ENCODE results near the gene DOK7. TPM values are rescaled to one million over a fixed set of nuclear protein-coding genes. Genes with fewer than 3 reads are reported as not detected.
"Not testable (repeated sequence)": the region's sequence is repeated elsewhere in the genome, so short reads cannot be mapped to it uniquely, and the experiment has no call there.

The DOK7 gene
- total RNA-seq, 1 donor from 2014 or later = 35.5 TPM

DNA sequence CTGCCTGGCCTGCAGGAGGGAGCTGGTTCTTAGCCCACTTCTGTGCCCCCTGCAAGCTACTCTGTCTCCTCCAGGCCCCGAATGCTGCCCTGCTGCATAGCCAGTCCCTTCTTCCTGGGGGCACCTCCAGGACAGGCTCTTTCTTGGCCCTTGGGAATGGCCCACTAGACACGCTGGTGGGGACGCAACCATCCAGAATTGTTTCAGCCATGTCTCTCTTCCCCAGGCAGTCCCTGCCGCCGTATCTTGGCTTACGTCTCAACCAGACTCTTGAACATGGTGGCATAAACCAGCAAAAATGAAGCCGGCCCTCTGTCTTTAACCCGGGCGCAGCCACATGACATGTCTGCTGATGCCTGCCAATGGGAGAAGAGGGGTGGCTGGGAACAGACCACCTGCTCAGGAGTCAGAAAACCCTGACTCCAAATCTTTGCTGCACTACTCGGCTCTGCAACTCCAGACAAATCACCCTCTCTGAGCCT is 60.1 kb downstream of the DOK7 start:
- intact Hi-C loops (cut with micrococcal nuclease) = no loop called here
- DNase-seq (no peak), ATAC-seq (no peak)

DNA sequence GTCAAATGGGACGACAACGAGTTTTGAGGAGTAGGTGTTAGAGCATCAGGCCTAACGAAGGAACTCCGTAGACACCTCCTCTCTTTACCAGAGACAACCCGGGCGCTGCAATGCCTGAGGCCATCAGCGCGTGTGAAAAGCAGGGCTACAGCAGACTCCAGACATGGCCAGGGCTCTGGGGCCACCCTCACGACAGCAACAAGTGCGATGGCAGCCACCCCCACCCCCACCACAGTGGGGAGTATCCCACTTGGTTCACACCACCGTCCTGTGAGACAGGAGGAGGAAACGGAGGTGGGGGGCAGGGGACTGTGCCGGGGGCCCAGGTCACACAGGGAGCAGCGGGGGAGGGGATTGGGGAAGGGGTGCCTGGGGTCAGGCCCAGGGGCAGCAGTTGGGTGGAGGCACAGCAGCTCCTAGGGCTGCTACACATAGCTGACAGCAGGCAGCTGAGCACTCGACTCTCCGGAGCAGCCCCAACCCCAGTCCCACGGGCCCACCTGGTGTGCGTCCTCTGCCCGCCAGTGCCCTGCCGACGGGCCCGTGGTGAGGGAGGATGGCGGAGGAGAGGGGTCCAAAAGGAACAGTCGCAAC is 60.6 kb downstream of the DOK7 start:
- DNase-seq = no peak
- no peak for ATAC-seq
- intact Hi-C loops (cut with micrococcal nuclease) = no loop called here

DNA sequence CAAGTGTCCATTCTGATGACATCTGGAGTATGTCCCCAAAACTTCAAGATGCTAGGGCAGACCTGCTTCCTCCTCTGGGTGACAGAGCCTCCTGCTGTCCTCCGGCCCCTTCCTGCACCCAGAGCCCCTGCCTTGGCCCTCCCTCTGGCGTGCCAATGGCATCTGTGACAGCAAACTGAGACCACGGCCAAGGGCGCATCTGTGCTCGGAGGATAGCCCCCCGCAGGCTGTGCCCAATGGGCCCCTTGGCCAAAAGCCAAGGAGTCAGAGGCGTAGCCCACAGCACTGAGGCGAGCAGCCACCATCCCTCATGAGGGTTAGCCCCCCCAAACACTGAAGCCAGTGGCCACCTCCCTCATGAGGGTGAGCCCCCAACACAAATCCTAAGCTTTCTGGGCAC is 61.2 kb downstream of the DOK7 start:
- intact Hi-C loops (cut with micrococcal nuclease) = no loop called here
- no peak for DNase-seq
- no peak for ATAC-seq

DNA sequence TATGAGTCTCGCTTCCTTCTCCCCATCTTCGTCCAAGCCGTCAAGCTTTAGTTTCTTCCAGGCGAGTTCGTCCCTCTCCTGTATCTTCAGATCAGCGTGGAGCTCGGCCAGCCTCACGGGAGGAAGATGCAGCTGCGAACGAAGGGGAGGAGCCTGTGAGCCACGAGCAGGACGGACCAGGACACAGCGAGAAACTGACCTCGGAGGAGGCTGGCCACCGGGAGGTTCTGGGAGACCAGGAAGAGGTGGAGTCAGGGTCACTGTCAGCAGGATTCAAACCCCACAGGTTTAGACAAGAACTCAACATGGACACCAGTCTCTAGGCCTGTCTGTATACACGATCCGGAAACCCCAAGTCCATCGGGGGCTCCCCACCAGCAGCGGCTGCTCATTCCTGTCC is 61.8 kb downstream of the DOK7 start:
- intact Hi-C loops (cut with micrococcal nuclease) = no loop called here
- ATAC-seq = no peak
- no peak for DNase-seq

DNA sequence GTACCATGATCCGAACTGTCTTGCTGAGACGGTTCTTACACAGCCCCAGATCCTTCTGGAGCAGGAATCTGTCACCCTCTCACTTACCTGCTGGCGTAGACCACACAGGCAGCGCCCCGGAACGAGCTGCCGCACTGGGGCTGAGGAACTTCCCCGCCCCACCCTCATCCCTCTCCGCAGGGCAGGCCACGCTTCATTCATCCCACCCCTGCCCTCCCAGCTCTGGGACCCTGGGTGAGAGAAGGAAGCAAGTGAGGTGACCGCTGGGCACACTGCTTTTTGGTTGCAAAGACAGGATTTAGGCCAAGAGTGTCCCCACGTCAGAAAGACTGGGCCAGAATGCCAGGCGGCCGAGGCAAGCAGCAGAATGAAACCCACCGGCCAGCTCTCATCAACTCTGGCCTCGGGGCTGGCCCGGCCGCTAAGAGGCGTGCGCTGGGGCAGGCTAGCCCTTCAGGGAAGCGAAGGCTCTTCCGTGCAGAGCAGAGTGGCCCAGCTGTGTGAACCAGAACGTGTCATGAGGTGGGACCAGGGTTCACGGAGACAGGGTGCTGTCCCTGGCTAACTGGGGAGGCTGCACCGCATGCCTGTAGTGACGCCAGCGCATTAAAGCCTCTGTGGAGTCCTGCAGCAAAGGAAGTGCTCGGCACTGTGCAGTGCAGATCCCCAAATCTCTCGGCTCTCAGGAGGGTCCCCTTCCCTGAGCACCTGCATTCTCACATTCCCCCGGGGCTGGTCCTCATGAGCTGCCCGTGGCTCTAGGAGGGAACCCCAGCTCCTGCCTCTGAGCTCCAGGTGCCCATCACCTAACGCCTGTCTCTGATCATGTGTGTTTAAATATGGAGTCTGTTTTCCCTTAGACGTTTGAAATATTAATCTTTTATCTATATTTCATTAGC is 62.7 kb downstream of the DOK7 start:
- ATAC-seq = no peak
- DNase-seq = no peak
- intact Hi-C loops (cut with micrococcal nuclease) = no loop called here

DNA sequence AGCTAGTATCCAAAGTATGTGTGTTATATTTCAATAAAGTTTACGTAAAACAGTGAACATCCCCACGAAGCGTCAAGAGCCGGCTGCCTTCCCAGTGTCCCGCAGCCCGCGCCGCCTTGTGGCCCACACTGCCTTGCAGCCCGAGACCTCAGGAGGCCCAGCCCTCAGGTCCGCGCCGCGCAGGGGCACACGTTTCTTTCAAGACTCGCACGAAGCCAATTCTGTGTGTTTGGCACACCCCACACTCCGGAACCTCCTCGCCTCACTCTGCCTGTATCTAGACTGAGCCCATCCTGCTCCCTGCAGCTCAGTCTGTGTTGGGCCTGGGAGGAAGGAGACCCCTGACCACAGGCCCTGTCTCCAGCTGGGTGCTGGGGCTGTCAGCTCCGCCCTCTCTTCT is 63.4 kb downstream of the DOK7 start:
- DNase-seq (no peak), ATAC-seq (no peak)
- intact Hi-C loops (cut with micrococcal nuclease) = no loop called here

DNA sequence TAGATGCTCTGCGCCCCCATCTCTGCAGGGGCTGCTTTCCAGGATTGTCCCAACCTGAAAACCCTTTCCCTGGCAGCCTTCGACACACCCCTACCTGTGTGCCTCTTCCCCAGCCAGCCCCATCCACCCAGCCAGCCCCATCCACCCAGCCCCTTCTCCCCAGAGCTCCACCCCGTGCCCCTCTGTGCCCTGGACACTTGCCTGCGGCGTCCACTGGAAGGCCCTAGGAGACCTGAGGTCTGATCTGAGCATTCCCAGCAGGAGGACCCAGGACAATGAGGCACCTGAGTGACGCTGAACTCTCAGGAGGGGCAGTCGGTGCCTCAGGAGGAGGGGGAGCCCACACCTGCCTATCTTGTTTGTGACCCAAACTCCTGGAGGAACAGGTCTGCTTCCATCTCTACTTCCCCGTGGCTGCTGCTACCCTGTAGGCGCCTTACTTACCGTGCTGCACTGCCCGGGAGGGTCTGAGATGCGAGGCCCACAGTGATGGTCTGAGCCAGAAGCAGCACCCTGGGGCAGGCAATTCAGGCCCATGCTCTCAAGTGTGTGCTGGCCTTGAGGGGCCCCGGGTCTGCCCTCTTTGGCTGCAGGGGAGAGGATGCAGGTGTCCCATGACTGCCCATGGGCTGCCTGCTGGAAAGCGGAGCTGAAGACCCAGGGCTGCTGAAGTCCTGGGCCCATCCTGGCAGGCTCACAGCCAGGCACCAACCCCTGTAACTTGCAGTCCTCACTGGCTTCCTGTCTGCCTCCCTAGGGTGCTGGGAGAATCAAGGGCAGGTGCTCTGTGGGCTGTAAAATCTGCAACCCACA is 64.2 kb downstream of the DOK7 start:
- intact Hi-C loops (cut with micrococcal nuclease) = no loop called here
- no peak for DNase-seq
- ATAC-seq = no peak

DNA sequence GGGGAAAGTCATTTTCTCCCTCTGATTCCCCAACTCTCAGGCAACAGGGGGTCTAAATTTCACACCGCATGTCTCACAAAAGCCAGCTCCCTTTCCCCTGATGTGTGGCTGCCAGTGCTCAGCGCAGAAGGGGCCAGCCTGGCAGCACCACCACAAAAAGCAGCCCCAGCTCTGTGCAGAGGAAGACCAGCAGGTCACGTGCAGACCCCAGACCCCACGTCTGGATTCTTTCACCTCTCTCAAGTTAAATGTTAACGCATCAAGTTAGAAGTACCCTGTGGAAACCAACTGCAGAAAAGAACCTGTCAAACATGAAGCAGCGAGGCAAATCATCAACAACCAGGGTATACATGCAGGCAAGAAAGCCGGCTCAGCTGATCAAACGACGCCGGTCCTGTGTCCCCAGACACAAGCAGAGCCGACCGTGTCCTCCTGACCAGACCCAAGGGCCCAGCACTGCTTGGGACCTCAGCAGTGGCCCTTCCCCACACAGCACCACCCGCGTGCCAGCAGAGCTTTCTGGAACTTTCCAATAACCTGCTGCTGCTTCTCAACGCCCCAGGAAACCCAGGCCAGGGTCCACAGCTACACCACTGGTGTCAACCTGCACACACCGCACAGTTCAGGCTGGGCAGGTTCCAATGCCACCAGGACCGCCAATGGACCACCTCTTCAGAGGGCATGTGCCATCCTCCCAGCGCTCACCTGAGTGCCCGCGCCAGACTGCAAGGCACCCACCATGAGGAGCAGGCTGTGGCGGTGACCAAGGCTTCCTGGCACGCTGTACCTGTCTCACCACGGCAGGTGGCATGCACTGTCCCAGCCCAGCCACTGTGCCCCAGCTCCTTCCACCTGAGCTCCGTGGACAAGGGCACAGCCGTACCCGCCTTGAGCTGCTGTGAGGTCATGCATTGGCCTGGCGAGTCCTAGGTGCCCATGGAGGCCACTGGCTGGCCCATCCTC is 65.1 kb downstream of the DOK7 start:
- no peak for DNase-seq
- ATAC-seq = no peak
- intact Hi-C loops (cut with micrococcal nuclease) = no loop called here

DNA sequence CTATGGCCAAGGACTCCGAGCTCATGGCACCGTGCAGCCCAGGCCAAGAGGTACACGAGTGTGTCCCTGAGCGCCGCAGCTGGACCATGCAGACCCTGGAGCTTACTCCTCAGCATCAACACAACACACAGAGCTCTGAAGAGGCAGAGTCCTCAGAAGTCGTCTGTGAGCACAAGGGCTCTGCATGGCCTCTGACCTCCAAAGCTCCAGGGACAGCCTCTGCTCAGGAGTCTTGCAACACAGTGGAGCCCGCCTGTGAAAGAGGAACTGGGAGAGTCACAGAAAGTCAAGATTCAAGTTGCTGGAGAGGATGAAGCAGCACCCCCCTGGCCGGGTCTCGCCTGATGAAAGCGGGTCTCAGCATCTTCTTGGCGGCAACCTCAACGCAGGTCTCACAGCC is 66.3 kb downstream of the DOK7 start:
- DNase-seq (peak; percentile 62), ATAC-seq (no peak)
- intact Hi-C loops (cut with micrococcal nuclease) = no loop called here

DNA sequence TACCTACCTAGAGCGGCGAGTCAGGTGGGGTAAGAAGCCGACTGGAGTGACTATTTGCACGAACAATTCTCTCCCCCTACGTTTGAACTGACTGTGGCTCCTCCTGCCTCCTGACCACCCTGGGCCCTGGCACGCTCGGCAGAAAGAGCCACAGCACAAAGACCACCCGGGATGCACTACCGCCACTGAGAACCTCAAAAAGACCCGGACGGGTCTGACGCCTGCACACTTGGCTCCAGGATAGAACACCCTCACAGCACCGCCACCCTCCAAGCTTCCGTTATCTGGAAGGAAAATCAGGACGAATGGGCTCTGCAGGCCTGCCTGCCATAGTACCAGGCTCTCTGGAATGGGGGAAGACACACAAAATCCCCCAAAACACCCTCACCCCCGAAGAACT is 66.9 kb downstream of the DOK7 start:
- no peak for DNase-seq
- intact Hi-C loops (cut with micrococcal nuclease) = no loop called here

DNA sequence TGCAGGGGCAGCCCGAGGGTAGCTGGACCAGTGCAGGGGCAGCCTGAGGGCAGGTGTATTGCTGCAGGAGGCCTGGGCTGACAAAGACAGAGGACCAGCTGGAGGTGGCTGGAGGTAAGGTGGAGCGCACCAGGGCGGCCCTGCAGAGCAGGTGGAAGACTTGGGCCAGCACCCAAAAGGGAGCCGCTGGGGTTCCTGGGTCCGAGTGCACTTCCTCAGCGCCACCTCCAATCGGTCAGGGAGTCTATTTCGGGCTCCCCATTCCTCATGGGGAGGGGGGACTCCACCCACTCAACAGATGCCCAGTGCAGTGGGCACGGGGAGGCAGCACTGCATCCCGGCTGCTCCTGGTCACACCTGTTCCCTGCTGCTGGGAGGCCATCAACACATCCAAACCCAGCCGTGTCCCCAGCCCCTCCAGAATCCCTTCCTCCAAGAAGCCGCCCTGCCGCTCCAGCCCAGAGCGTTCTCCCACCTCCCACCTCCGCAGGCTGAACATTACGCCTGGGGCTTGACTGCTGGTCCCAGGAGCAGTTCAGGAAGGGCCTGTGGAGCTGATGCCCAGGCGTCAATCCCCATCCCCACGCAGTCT is 67.7 kb downstream of the DOK7 start:
- ATAC-seq (peak; percentile 18), DNase-seq (no peak)
- intact Hi-C loops (cut with micrococcal nuclease) = no loop called here

More for the DNA sequence above, 66.9 kb downstream of the DOK7 start:
- ATAC-seq = no peak

DNA sequence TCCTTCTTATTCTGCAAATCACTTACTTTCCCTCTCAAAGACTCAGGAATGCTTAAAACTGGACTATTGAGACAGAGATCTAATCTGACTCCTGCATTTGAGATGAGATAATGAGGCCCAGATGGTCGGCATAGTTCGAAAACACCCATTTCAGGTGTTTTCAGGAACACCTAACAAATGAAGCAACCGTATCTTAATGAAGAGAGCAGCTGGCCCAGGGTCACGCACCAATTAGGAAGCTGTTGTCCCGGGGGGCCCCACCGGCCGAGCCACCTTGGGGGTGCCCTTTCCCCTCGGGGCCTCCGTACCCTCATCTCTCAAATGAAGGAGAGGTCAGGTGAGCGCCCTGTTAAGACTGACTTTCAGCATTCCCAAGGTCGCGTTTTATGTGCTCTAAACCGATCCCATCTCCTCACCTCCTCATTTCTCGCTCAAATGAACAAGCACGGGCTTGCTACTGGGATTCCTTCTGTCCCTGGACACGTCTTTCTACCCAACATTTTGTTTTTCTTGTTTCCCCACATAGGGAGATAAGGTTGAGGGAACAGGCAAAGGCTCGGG is 68.3 kb downstream of the DOK7 start:
- intact Hi-C loops (cut with micrococcal nuclease) = no loop called here
- peak; percentile 1 for ATAC-seq
- no peak for DNase-seq

DNA sequence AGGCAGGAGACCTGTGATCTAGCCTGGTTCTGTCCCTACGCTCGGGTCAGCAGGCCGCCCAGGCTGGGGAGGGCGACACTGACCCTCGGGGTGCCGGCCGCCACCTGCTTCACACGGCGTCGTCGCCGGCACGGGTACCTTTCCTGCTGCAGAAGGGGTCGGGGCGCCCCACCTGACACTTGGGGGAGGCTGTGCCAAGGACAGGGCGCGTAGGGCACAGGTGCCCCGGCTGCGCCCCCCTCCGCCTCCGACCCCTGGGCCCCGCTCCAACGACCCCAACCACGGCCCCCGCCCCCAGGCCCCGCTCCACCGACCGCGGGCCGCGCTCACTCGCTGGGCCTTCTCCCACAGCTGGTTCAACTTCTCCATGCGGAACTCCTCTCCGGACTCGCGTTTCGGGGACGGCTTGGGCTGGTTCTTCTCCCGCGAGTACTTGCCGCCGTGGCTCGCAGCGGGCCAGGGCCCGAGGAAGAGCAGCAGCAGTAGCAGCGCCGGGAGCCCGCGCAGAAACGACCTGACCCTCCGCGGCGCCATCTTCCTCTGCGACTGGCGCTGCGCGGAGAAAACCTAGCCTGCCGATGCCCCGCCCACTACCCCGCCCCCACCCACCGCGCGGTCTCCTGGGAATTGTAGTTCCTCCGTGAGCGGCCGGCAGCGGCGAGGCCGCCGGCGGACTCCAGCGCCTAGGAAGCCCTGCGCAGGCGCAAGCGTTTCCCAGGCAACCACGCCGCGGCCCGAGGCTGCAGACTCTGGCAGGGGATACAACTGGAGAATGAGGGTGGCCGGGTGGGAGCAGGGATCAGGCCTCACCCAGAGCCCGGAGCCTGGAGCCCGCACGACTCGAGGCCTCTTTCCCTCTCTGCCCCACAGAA is 69.0 kb downstream of the DOK7 start, which contains the start of gene LRPAP1:
TSS of gene LRPAP1 (minus strand) at position 544 of the 872 bp plus-strand sequence. CDS start at position 534, 10 bp downstream.
- intact Hi-C loops (cut with micrococcal nuclease) = no loop called here
- DNase-seq (peak; percentile 96), ATAC-seq (peak; percentile 94)

DNA sequence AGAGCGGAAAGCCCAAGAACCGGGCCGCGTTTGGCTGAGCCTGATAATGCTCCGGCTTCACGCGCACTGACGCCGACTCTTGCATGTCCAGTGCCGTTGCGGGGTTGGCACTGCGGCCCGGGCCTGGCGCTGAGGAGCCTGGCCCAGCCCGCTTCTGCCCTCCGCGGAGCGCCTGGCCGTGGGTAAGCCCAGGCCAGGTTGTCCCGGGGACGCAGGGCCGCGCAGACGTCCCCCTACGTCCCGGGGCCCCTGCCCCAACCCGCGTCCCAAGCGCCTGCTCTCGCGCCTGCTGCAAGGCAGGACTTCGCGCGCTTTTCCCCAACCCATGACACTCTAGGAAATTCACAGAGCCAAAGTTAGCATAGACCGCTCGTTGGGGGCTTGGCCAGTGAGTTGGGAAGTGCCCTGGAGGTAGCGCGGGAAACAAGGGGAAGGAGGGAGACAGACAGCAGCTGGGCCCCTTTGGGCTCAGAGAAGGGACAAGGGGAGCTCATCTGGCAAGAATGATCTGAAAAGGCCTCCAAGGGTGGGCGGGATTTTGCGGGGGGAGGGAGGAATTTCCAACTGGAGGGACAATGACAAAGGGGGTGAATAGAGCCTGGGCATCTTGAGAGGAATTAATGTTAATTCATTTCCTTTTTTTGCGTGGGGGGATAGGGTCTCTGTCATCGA is 69.8 kb downstream of the DOK7 start:
- peak; percentile 57 for ATAC-seq
- DNase-seq = no peak
- intact Hi-C loops (cut with micrococcal nuclease) = no loop called here

DNA sequence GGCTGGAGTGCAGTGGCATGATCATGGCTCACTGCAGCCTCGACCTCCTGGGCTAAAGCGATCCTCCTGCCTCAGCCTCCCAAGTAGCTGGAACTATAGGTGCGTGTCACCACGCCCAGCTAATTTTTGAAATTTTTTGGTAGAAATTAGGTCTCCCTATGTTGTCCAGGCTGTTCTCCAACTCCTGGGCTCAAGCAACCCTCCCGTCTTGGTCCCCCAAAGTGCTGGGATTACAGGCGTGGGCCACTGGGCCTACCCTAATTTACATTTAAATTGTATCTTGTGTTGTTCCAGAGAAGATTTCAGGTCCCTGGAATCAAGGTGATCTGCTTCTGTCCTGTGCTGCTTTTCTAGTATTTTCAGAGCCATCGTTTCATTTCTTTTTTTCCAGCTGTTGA is 70.3 kb downstream of the DOK7 start:
- ATAC-seq (no peak), DNase-seq (no peak)
- intact Hi-C loops (cut with micrococcal nuclease) = no loop called here

DNA sequence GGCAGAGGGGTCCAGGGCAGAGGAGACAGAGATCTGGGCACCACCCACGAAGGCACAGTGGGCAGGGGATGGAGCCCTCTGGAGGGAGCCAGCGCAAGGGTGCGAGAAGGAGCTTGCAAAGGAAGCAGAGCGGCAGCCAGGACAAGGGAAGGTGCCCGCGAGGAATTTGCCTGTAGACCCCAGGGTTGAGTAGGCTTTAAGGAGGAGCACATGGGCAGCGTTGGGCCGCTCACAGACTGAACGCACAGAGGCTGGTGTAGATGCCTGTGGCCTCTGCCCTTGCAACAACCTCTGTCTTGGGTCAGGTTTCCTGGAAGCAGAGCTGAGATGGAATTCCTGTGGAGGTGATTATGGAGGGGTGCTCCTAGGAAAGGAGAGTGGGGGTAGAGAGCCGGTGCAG is 72.7 kb downstream of the DOK7 start:
- intact Hi-C loops (cut with micrococcal nuclease); DNase-seq; ATAC-seq: not testable (repeated sequence)

Data from left ventricle myocardium superior (tissue), 1 donor.